Subcutaneous abdominal adipose tissue (tissue), 5 donors: ENCODE data around the gene PSMB5.

ENCODE experiments used
- H3K27ac ChIP-seq: one replicate; pipeline ENCODE4 v1.7.0; 2013; ENCODE audit warnings: low read depth, mild to moderate bottlenecking, inconsistent platforms, low read length, moderate library complexity
- H3K27me3 ChIP-seq, 5 donors: one replicate each; pipeline ENCODE4 v1.7.0; 2013; ENCODE audit warnings: low read length in 5 of 5, inconsistent platforms in 1 of 5; ENCODE audit not compliant: control insufficient read depth in 5 of 5, insufficient read depth in 4 of 5
- H3K36me3 ChIP-seq, 5 donors: one replicate each; pipeline ENCODE4 v1.7.0; 2013; ENCODE audit warnings: low read length in 5 of 5; ENCODE audit not compliant: control insufficient read depth in 5 of 5, insufficient read depth in 5 of 5
- H3K4me1 ChIP-seq, 5 donors: one replicate each; pipeline ENCODE4 v1.7.0; 2013; ENCODE audit warnings: low read length in 5 of 5, mild to moderate bottlenecking in 3 of 5, moderate library complexity in 1 of 5; ENCODE audit not compliant: control insufficient read depth in 5 of 5, insufficient read depth in 5 of 5
- H3K4me3 ChIP-seq, 5 donors: one replicate each; pipeline ENCODE4 v1.7.0; 2013; ENCODE audit warnings: low read length in 5 of 5, low read depth in 1 of 5
- H3K9ac ChIP-seq, 5 donors: one replicate each; pipeline ENCODE4 v1.7.0; 2013; ENCODE audit warnings: low read length in 5 of 5, mild to moderate bottlenecking in 4 of 5, moderate library complexity in 3 of 5
- H3K9me3 ChIP-seq, 5 donors: one replicate each; pipeline ENCODE4 v1.7.0; 2013; ENCODE audit warnings: low read length in 5 of 5; ENCODE audit not compliant: control insufficient read depth in 5 of 5
- donor health status: healthy.
- donor health status: healthy.
- donor health status: healthy.
- donor health status: healthy.
- donor health status: healthy.

PSMB5 gene

GRCh38 chr14:23054000-23054811 lies 19.5 kb upstream of the PSMB5 start:
- H3K9me3 ChIP-seq: no peaks in the 10 kb centered on the region
- H3K4me1 ChIP-seq: peaks cover 0 to 25% (median 19%) of the 10 kb centered on the region in 5 donors
- H3K9ac ChIP-seq: no peak overlapping the region
- H3K36me3 ChIP-seq: peaks cover 0 to 8% (median 7%) of the 10 kb centered on the region in 5 donors
- no peak overlapping the region for H3K27ac ChIP-seq
- H3K27me3 ChIP-seq: no peaks in the 10 kb centered on the region
- no peak overlapping the region for H3K4me3 ChIP-seq

GRCh38 chr14:23053426-23053825 lies 18.7 kb upstream of the PSMB5 start:
- no peaks in the 10 kb centered on the region for H3K36me3 ChIP-seq
- H3K27ac ChIP-seq: no peak overlapping the region
- no peaks in the 10 kb centered on the region for H3K9me3 ChIP-seq

GRCh38 chr14:23052671-23053070 lies 18.0 kb upstream of the PSMB5 start:
- no peak overlapping the region for H3K4me3 ChIP-seq
- H3K27ac ChIP-seq: no peak overlapping the region
- H3K36me3 ChIP-seq: no peaks in the 10 kb centered on the region
- no peak overlapping the region for H3K9ac ChIP-seq
- no peaks in the 10 kb centered on the region for H3K9me3 ChIP-seq
- H3K27me3 ChIP-seq: no peaks in the 10 kb centered on the region
- H3K4me1 ChIP-seq: peaks cover 0 to 19% (median 13%) of the 10 kb centered on the region in 5 donors

More at GRCh38 chr14:23053426-23053825, 18.7 kb upstream of the PSMB5 start:
- H3K27me3 ChIP-seq: no peaks in the 10 kb centered on the region
- no peak overlapping the region for H3K9ac ChIP-seq
- H3K4me3 ChIP-seq: no peak overlapping the region
- H3K4me1 ChIP-seq: peaks cover 0 to 25% (median 19%) of the 10 kb centered on the region in 5 donors

- Histone ChIP-seq H3K4me1 (peaks cover 0 to 18% (median 13%) of the 10 kb centered on the region in 5 donors), H3K27ac (no peak overlapping the region), H3K36me3 (no peaks in the 10 kb centered on the region), H3K27me3 (peaks cover 0 to 2% (median 0%) of the 10 kb centered on the region in 5 donors), H3K9me3 (no peaks in the 10 kb centered on the region), H3K4me3 (no peak overlapping the region), H3K9ac (no peak overlapping the region)
Observed at GRCh38 chr14:23052182-23052623, 17.5 kb upstream of the PSMB5 start.

- Histone ChIP-seq H3K36me3 (no peaks in the 10 kb centered on the region), H3K9me3 (no peaks in the 10 kb centered on the region), H3K27ac (no peak overlapping the region), H3K4me3 (no peak overlapping the region), H3K9ac (no peak overlapping the region), H3K27me3 (peaks cover 0 to 4% (median 0%) of the 10 kb centered on the region in 5 donors), H3K4me1 (peaks cover 0 to 17% (median 5%) of the 10 kb centered on the region in 5 donors)
Observed at GRCh38 chr14:23051141-23052057, 16.7 kb upstream of the PSMB5 start.

GRCh38 chr14:23049011-23049410 lies 14.3 kb upstream of the PSMB5 start:
- H3K9ac ChIP-seq: no peak overlapping the region
- no peaks in the 10 kb centered on the region for H3K36me3 ChIP-seq
- no peaks in the 10 kb centered on the region for H3K9me3 ChIP-seq
- no peak overlapping the region for H3K4me3 ChIP-seq
- H3K4me1 ChIP-seq: peaks cover 0 to 31% (median 0%) of the 10 kb centered on the region in 5 donors
- no peak overlapping the region for H3K27ac ChIP-seq
- H3K27me3 ChIP-seq: peaks cover 0 to 4% (median 0%) of the 10 kb centered on the region in 5 donors

GRCh38 chr14:23047751-23048693 lies 13.3 kb upstream of the PSMB5 start:
- Histone ChIP-seq H3K27ac (peak overlapping the region; percentile 77), H3K27me3 (peaks cover 0 to 4% (median 0%) of the 10 kb centered on the region in 5 donors), H3K4me1 (peaks cover 0 to 38% (median 0%) of the 10 kb centered on the region in 5 donors), H3K4me3 (peak overlapping the region in 1 of 5 donors; percentile 29), H3K9ac (peak overlapping the region in 1 of 5 donors; percentile 6), H3K36me3 (no peaks in the 10 kb centered on the region), H3K9me3 (no peaks in the 10 kb centered on the region)

GRCh38 chr14:23047034-23047634 lies 12.4 kb upstream of the PSMB5 start:
- Histone ChIP-seq H3K4me3 (peak overlapping the region in 1 of 5 donors; percentile 29), H3K27me3 (peaks cover 0 to 4% (median 0%) of the 10 kb centered on the region in 5 donors), H3K27ac (peak overlapping the region; percentile 77), H3K9me3 (no peaks in the 10 kb centered on the region), H3K36me3 (no peaks in the 10 kb centered on the region), H3K4me1 (peaks cover 0 to 38% (median 0%) of the 10 kb centered on the region in 5 donors), H3K9ac (peak overlapping the region in 1 of 5 donors; percentile 6)
